A549 (cell line): ENCODE data around the gene DHX16. TPM values are rescaled to one million over a fixed set of nuclear protein-coding genes. Genes with fewer than 3 reads are reported as not detected.
A peak's percentile ranks its signal among the peaks of the same experiment; 100 is the strongest.

Experiments used
- ATAC-seq, 2 experiments: fragments of 200-7000 bp in 1 of 2; fragments of >200 bp in 1 of 2; cut with Nextera tagmentation in 1 of 2; cut with Tn5 transposase in 1 of 2; 3 replicates each; pipeline versions ENCODE4 v1.8.0 to v1.9.1; 2018 to 2020; ENCODE audit warnings: mild to moderate bottlenecking in 1 of 2, moderate library complexity in 1 of 2
- CTCF ChIA-PET: fragments of 300-600 bp; sonication (Branson Sonifier 250); formaldehyde crosslinking; extraction: SDS; loops from one replicate; lab custom pipeline; 2021; ENCODE audit warnings: antibody characterized with exemption, inconsistent platforms; lab: Yijun Ruan, JAX
- POLR2A ChIA-PET: fragments of 350-600 bp; formaldehyde crosslinking; extraction: SDS; loops from one replicate; lab custom pipeline; 2021; ENCODE audit warnings: antibody characterized with exemption, inconsistent platforms; lab: Yijun Ruan, JAX
- DNase-seq, 2 experiments: peaks; one replicate each; pipeline versions ENCODE4 v3.0.0 to v3.0.0-alpha.2; 2011 to 2016; ENCODE audit warnings: low read depth in 1 of 2, low spot score in 1 of 2
- FAIRE-seq: peaks from 2 replicates; lab custom pipeline; 2011; peaks lifted over from hg19 to GRCh38; lab: Jason Lieb, UNC
- H3K27ac ChIP-seq, 2 experiments: fragments of >200 bp; sonication (Bioruptor Twin); formaldehyde crosslinking; 3 replicates each; pipeline ENCODE4 v1.5.1; 2016 to 2017
- H3K4me1 ChIP-seq: fragments of >200 bp; sonication (Bioruptor Twin); formaldehyde crosslinking; 3 replicates; pipeline ENCODE4 v1.6.1; 2016
- H3K4me2 ChIP-seq: fragments of >200 bp; sonication (Bioruptor Twin); formaldehyde crosslinking; 3 replicates; pipeline ENCODE4 v1.6.1; 2016
- H3K4me3 ChIP-seq: fragments of >200 bp; sonication (Bioruptor Twin); formaldehyde crosslinking; 3 replicates; pipeline ENCODE4 v1.5.1; 2016
- H3K9me3 ChIP-seq: fragments of >200 bp; sonication (Bioruptor Twin); formaldehyde crosslinking; 3 replicates; pipeline ENCODE4 v1.6.1; 2016
- BHLHE40 ChIP-seq: IDR thresholded peaks from 2 replicates; pipeline ENCODE4 v1.6.1; 2012; ENCODE audit warnings: low read depth, low read length, inconsistent platforms
- CBX2 ChIP-seq: fragments of 200-600 bp; sonication (generic); IDR thresholded peaks from 2 replicates; pipeline ENCODE4 v1.6.1; 2016; ENCODE audit warnings: low read depth, mild to moderate bottlenecking, borderline replicate concordance
- CBX8 ChIP-seq: fragments of 200-600 bp; sonication (generic); IDR thresholded peaks from 2 replicates; pipeline ENCODE4 v1.6.1; 2016
- CEBPB ChIP-seq, 2 experiments: fragments of >200 bp in 1 of 2; sonication (Bioruptor Twin) in 1 of 2; formaldehyde crosslinking in 1 of 2; IDR thresholded peaks; 2 replicates each; pipeline ENCODE4 v1.6.1; 2012 to 2016
- CHD4 ChIP-seq: fragments of 200-600 bp; sonication (generic); IDR thresholded peaks from 2 replicates; pipeline ENCODE4 v1.6.1; 2016; ENCODE audit warnings: antibody characterized with exemption, mild to moderate bottlenecking, borderline replicate concordance
- EHMT2 ChIP-seq: fragments of 200-600 bp; sonication (generic); IDR thresholded peaks from 2 replicates; pipeline ENCODE4 v1.6.1; 2016; ENCODE audit warnings: antibody characterized with exemption, low read depth, mild to moderate bottlenecking, moderate library complexity
- ESRRA ChIP-seq: fragments of 150-350 bp; IDR thresholded peaks from 2 replicates; pipeline ENCODE4 v1.6.1; 2014; ENCODE audit warnings: mild to moderate bottlenecking, low read length, borderline replicate concordance
- FOSB ChIP-seq: fragments of 250-450 bp; sonication (Bioruptor Pico); IDR thresholded peaks from 2 replicates; pipeline ENCODE4 v1.5.0; 2020; ENCODE audit warnings: mild to moderate bottlenecking, moderate library complexity
- HOXB13 ChIP-seq: fragments of 250-450 bp; sonication (Bioruptor Pico); IDR thresholded peaks from 2 replicates; pipeline ENCODE4 v1.5.0; 2020; ENCODE audit warnings: low read depth, mild to moderate bottlenecking, moderate library complexity
- JUN ChIP-seq, 2 experiments: fragments of >200 bp; sonication (Bioruptor Twin); formaldehyde crosslinking; IDR thresholded peaks; 2 replicates in 1 of 2; 3 replicates in 1 of 2; pipeline ENCODE4 v1.6.1; 2016 to 2017
- JUNB ChIP-seq: fragments of >200 bp; sonication (Bioruptor Twin); formaldehyde crosslinking; IDR thresholded peaks from 2 replicates; pipeline ENCODE4 v1.6.1; 2016
- KDM1A ChIP-seq: fragments of 200-600 bp; sonication (generic); IDR thresholded peaks from 2 replicates; pipeline ENCODE4 v1.6.1; 2016; ENCODE audit warnings: low read depth, mild to moderate bottlenecking
- KDM5A ChIP-seq: fragments of 200-600 bp; sonication (generic); IDR thresholded peaks from 2 replicates; pipeline ENCODE4 v1.6.1; 2016; ENCODE audit warnings: antibody characterized with exemption, mild to moderate bottlenecking
- MAFK ChIP-seq: fragments of 450-650 bp; IDR thresholded peaks from 2 replicates; pipeline ENCODE4 v1.6.1; 2014; ENCODE audit not compliant: partially characterized antibody
- MYC ChIP-seq: IDR thresholded peaks from 2 replicates; pipeline ENCODE4 v1.6.1; 2012; ENCODE audit warnings: mild to moderate bottlenecking, inconsistent platforms, low read length, improper control_type of control experiment, borderline replicate concordance
- NPAS2 ChIP-seq: fragments of 250-450 bp; sonication (Bioruptor Pico); IDR thresholded peaks from 2 replicates; pipeline ENCODE4 v1.8.0; 2022; ENCODE audit warnings: mild to moderate bottlenecking, moderate library complexity, borderline replicate concordance
- NR3C1 ChIP-seq: fragments of >200 bp; sonication (Bioruptor Twin); formaldehyde crosslinking; IDR thresholded peaks from 3 replicates; pipeline ENCODE4 v1.6.1; 2017
- POLR2A ChIP-seq: IDR thresholded peaks from 2 replicates; pipeline ENCODE4 v1.6.1; 2012; ENCODE audit warnings: mild to moderate bottlenecking, low read length
- RAD21 ChIP-seq, 2 experiments: fragments of >200 bp in 1 of 2; sonication (Bioruptor Twin) in 1 of 2; formaldehyde crosslinking in 1 of 2; IDR thresholded peaks in 1 of 2; conservative IDR thresholded peaks in 1 of 2; 2 replicates in 1 of 2; 3 replicates in 1 of 2; pipeline ENCODE4 v1.6.1; 2012 to 2018; ENCODE audit warnings: inconsistent platforms in 1 of 2
- RARB ChIP-seq: fragments of 250-450 bp; sonication (Bioruptor Pico); IDR thresholded peaks from 2 replicates; pipeline ENCODE4 v1.8.0; 2021; ENCODE audit warnings: mild to moderate bottlenecking, moderate library complexity
- RFX5 ChIP-seq: fragments of 450-650 bp; IDR thresholded peaks from 2 replicates; pipeline ENCODE4 v1.7.1; 2014; ENCODE audit warnings: antibody characterized with exemption, mild to moderate bottlenecking, moderate library complexity
- SMC3 ChIP-seq: fragments of >200 bp; sonication (Bioruptor Twin); formaldehyde crosslinking; IDR thresholded peaks from 3 replicates; pipeline ENCODE4 v1.6.1; 2018; ENCODE audit warnings: inconsistent platforms
- SREBF2 ChIP-seq: fragments of 450-650 bp; IDR thresholded peaks from 2 replicates; pipeline ENCODE4 v1.6.1; 2014; ENCODE audit warnings: mild to moderate bottlenecking, moderate library complexity
- TFCP2L1 ChIP-seq: fragments of 250-450 bp; sonication (Bioruptor Pico); IDR thresholded peaks from 2 replicates; pipeline ENCODE4 v1.5.0; 2021; ENCODE audit warnings: mild to moderate bottlenecking
- ZFP36 ChIP-seq: fragments of 450-650 bp; IDR thresholded peaks from 2 replicates; pipeline ENCODE4 v1.6.1; 2014; ENCODE audit warnings: borderline replicate concordance; ENCODE audit not compliant: partially characterized antibody
- ZSCAN20 ChIP-seq: fragments of 250-450 bp; sonication (Bioruptor Pico); IDR thresholded peaks from 2 replicates; pipeline ENCODE4 v1.8.0; 2022; ENCODE audit warnings: mild to moderate bottlenecking, moderate library complexity
- WGBS: methylation state at CpG from one replicate; pipeline ENCODE4 v1.1.6; 2017; ENCODE audit errors: missing lambda C conversion rate; 5-methylcytosine and 5-hydroxymethylcytosine counted together
- polyA plus RNA-seq, 4 experiments: library from polyadenylated mRNA; depleted of rRNA in 3 of 4; stranded (reverse); fragments of >200 nt; fragmentation: RNase III in 1 of 4; extraction: RNeasy Plus Mini Kit Qiagen cat#74134 plus additional on column Dnase treatment in 1 of 4; gene quantifications; 2 replicates in 3 of 4; 3 replicates in 1 of 4; pipeline ENCODE4 v1.2.3, GENCODE V29; 2011 to 2017
- TF ChIP-seq, protein P1 (sequence below): IDR thresholded peaks from 2 replicates; pipeline ENCODE4 v1.6.1; 2012
- TF ChIP-seq, protein P2 (sequence below): fragments of 150-350 bp; IDR thresholded peaks from 2 replicates; pipeline ENCODE4 v1.6.1; 2014; ENCODE audit warnings: low read depth, mild to moderate bottlenecking, low read length
- TF ChIP-seq, protein P3 (sequence below): IDR thresholded peaks from 2 replicates; pipeline ENCODE4 v1.6.1; 2012; ENCODE audit warnings: low read depth, borderline replicate concordance
- TF ChIP-seq, protein P4 (sequence below): fragments of >200 bp; sonication (Bioruptor Twin); formaldehyde crosslinking; IDR thresholded peaks from 2 replicates; pipeline ENCODE4 v1.6.1; 2016
- TF ChIP-seq, protein P5 (sequence below): fragments of 250-450 bp; sonication (Bioruptor Pico); IDR thresholded peaks from 2 replicates; pipeline ENCODE4 v1.5.0; 2020; ENCODE audit warnings: low read depth, mild to moderate bottlenecking, moderate library complexity
- TF ChIP-seq, protein P6 (sequence below): fragments of 250-450 bp; sonication (Bioruptor Pico); IDR thresholded peaks from 2 replicates; pipeline ENCODE4 v1.5.0; 2021; ENCODE audit warnings: mild to moderate bottlenecking, moderate library complexity, borderline replicate concordance

The DHX16 gene
- polyA plus RNA-seq, 2 of the 4 experiments (the other 2 are of a cell fraction) = 31.6 TPM

DNA sequence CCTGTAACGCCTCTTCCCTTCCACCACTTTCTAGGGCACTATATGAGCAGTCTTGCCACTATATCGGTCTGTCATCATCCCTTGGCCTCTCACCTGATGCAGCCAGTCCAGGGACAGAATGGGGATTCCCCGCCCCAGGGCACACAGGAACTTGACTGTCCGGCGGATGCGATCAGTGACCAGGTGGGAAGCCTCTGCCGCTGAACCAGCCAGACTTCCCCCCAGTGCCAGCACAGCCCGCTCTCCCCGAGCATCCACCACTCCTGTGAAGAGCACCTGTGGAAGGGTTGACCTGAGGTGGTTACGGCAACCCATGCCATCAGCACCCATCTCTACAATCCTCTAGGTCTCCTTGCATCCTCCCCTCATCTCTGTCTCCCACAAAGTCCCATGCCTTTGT is 30.2 kb upstream of the DHX16 start:
- no peak for FAIRE-seq
- 97% methylated on average over 4 of the region's 10 CpGs for WGBS
- Histone ChIP-seq H3K4me2 (no peak overlapping the region), H3K4me3 (no peak overlapping the region), H3K4me1 (peaks cover 16% of the 10 kb centered on the region)
- CTCF ChIA-PET = interaction anchor here (1.1 to 1.2 kb wide), 2 partner anchors 24 to 30 kb away, joined by 3 to 7 read pairs; partner anchors contain the start of gene DHX16
- TF ChIP-seq, protein P1, sequence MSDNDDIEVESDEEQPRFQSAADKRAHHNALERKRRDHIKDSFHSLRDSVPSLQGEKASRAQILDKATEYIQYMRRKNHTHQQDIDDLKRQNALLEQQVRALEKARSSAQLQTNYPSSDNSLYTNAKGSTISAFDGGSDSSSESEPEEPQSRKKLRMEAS = no peak
- TF ChIP-seq KDM1A (no peak), CBX8 (no peak), HOXB13 (CRISPR knock-in tag) (no peak), SREBF2 (no peak), RFX5 (no peak), MAFK (no peak), ZSCAN20 (CRISPR knock-in tag) (no peak), JUN (IDR thresholded peaks at IDR 0.05) (no peak), CEBPB (IDR thresholded peaks at IDR 0.05) (no peak), EHMT2 (no peak), BHLHE40 (no peak)
- TF ChIP-seq, protein P2, sequence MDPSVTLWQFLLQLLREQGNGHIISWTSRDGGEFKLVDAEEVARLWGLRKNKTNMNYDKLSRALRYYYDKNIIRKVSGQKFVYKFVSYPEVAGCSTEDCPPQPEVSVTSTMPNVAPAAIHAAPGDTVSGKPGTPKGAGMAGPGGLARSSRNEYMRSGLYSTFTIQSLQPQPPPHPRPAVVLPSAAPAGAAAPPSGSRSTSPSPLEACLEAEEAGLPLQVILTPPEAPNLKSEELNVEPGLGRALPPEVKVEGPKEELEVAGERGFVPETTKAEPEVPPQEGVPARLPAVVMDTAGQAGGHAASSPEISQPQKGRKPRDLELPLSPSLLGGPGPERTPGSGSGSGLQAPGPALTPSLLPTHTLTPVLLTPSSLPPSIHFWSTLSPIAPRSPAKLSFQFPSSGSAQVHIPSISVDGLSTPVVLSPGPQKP = no peak
- TF ChIP-seq, protein P3, sequence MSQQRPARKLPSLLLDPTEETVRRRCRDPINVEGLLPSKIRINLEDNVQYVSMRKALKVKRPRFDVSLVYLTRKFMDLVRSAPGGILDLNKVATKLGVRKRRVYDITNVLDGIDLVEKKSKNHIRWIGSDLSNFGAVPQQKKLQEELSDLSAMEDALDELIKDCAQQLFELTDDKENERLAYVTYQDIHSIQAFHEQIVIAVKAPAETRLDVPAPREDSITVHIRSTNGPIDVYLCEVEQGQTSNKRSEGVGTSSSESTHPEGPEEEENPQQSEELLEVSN = no peak
- TF ChIP-seq, protein P4, sequence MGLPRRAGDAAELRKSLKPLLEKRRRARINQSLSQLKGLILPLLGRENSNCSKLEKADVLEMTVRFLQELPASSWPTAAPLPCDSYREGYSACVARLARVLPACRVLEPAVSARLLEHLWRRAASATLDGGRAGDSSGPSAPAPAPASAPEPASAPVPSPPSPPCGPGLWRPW = no peak
- TF ChIP-seq, all 56 proteins: peak for 0
- Histone ChIP-seq H3K9me3 (no peaks in the 10 kb centered on the region), H3K27ac (no peak overlapping the region)
- DNase-seq (no peak), ATAC-seq (no peak)
- POLR2A ChIA-PET = no interaction called here

DNA sequence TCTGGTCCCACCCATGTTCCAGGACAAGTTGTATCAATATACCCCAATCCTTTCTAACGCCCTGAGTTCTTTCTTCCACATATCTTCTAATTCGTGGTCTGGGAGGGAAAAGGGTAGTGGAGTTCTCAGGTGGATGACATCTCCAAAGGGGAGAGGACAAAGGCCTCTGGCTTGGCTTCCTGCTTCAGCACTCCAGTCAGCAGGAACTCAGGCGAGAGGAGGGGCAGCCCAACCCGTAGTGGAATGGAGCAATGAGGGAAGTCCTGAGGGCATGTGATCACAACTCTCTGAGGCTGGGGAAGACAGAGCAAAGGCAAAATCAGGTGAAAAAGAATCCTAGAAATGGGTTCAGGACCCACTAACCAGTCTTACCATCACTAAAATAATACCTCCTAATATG is 27.5 kb upstream of the DHX16 start:
- ATAC-seq (no peak), FAIRE-seq (no peak), DNase-seq (no peak)
- 70% methylated on average over 4 of the region's 4 CpGs for WGBS
- ChIA-PET CTCF (interaction anchor here (0.9 to 1.2 kb wide), 2 partner anchors 15 to 387 kb away, joined by 3 read pairs; no protein-coding TSS in a partner anchor), POLR2A (interaction anchor here (1.0 kb wide), 1 partner anchor 17 kb away, joined by 4 read pairs; the partner anchor contains the start of gene MDC1)
- Histone ChIP-seq H3K4me2 (no peak overlapping the region), H3K4me3 (no peak overlapping the region), H3K27ac (no peak overlapping the region), H3K9me3 (no peaks in the 10 kb centered on the region), H3K4me1 (peaks cover 6% of the 10 kb centered on the region; the same call in 2 of the 3 replicates)
- no peak for TF ChIP-seq SMC3
- no peak for TF ChIP-seq CBX8
- TF ChIP-seq CHD4 = no peak
- no peak for TF ChIP-seq RARB (CRISPR knock-in tag)
- no peak for TF ChIP-seq NPAS2 (CRISPR knock-in tag)
- TF ChIP-seq POLR2A = no peak
- TF ChIP-seq RAD21 (conservative IDR thresholded peaks at IDR 0.05 in 1 of 2, IDR thresholded peaks at IDR 0.05 in 1 of 2) = no peak
- no peak for TF ChIP-seq NR3C1
- TF ChIP-seq, protein P4 = no peak
- TF ChIP-seq KDM1A = no peak
- no peak for TF ChIP-seq RFX5
- TF ChIP-seq JUNB = no peak
- no peak for TF ChIP-seq TFCP2L1 (CRISPR knock-in tag)

DNA sequence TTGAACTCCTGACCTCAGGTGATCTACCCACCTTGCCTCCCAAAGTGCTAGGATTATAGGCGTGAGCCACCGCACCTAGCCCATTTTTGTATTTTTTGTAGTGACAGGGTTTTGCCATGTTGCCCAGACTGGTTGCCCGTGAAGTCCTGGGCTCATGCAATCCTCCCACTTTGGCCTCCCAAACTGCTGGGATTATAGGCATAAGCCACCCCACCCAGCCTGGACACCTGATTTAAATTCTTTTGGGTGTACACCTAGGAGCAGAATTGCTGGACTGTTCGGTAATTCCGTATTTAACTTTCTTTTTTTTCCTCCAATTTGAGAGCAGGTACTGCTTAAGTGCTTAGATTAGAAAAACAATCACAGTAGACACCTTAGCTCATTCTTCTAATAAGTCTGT is 23.6 kb upstream of the DHX16 start:
- no peak overlapping the region for H3K4me2 ChIP-seq
- CTCF ChIA-PET = interaction anchor here (0.7 to 3.2 kb wide), 3 partner anchors 18 to 166 kb away, joined by 3 to 18 read pairs (median 4); no protein-coding TSS in a partner anchor
- POLR2A ChIA-PET = no interaction called here
- FAIRE-seq = no peak
- no peaks in the 10 kb centered on the region for H3K9me3 ChIP-seq
- 97% methylated on average over 5 of the region's 5 CpGs for WGBS
- no peak for DNase-seq
- no peak for ATAC-seq
- H3K4me1 ChIP-seq = peaks cover 18% of the 10 kb centered on the region
- H3K27ac ChIP-seq = peak overlapping the region in 1 of 2 experiments; percentile 67; a peak in 1 of 6 replicates
- H3K4me3 ChIP-seq = no peak overlapping the region
- TF ChIP-seq CBX8 = no peak
- TF ChIP-seq JUNB = no peak
- no peak for TF ChIP-seq JUN (IDR thresholded peaks at IDR 0.05)
- TF ChIP-seq, protein P5, sequence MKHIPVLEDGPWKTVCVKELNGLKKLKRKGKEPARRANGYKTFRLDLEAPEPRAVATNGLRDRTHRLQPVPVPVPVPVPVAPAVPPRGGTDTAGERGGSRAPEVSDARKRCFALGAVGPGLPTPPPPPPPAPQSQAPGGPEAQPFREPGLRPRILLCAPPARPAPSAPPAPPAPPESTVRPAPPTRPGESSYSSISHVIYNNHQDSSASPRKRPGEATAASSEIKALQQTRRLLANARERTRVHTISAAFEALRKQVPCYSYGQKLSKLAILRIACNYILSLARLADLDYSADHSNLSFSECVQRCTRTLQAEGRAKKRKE = no peak
- no peak for TF ChIP-seq ESRRA
- TF ChIP-seq KDM5A = no peak
- no peak for TF ChIP-seq MYC
- no peak for TF ChIP-seq CBX2
- TF ChIP-seq, protein P6, sequence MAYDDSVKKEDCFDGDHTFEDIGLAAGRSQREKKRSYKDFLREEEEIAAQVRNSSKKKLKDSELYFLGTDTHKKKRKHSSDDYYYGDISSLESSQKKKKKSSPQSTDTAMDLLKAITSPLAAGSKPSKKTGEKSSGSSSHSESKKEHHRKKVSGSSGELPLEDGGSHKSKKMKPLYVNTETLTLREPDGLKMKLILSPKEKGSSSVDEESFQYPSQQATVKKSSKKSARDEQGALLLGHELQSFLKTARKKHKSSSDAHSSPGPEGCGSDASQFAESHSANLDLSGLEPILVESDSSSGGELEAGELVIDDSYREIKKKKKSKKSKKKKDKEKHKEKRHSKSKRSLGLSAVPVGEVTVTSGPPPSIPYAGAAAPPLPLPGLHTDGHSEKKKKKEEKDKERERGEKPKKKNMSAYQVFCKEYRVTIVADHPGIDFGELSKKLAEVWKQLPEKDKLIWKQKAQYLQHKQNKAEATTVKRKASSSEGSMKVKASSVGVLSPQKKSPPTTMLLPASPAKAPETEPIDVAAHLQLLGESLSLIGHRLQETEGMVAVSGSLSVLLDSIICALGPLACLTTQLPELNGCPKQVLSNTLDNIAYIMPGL (CRISPR knock-in tag) = no peak
- TF ChIP-seq ZFP36 = no peak
- no peak for TF ChIP-seq FOSB (CRISPR knock-in tag)
